Muscle of back (tissue), 11 donors: ENCODE results near the gene IFITM2. TPM values are rescaled to one million over a fixed set of nuclear protein-coding genes. Genes with fewer than 3 reads are reported as not detected.
"Not testable (repeated sequence)": the region's sequence is repeated elsewhere in the genome, so short reads cannot be mapped to it uniquely, and the experiment has no call there.

Experiments used
- DNase-seq, 3 donors: peaks; one replicate each; pipeline versions ENCODE4 v3.0.0 to v3.0.0-alpha.2; 2013
- polyA plus RNA-seq, 10 donors: library from polyadenylated mRNA; unstranded; fragments of 120-200 nt; gene quantifications; one replicate each; pipeline ENCODE4 v1.2.1, GENCODE V29; 2013; ENCODE audit not compliant: insufficient read length in 10 of 10

IFITM2 gene
- polyA plus RNA-seq, 10 donors = 53.8 to 138 (median 86.2) TPM

DNA sequence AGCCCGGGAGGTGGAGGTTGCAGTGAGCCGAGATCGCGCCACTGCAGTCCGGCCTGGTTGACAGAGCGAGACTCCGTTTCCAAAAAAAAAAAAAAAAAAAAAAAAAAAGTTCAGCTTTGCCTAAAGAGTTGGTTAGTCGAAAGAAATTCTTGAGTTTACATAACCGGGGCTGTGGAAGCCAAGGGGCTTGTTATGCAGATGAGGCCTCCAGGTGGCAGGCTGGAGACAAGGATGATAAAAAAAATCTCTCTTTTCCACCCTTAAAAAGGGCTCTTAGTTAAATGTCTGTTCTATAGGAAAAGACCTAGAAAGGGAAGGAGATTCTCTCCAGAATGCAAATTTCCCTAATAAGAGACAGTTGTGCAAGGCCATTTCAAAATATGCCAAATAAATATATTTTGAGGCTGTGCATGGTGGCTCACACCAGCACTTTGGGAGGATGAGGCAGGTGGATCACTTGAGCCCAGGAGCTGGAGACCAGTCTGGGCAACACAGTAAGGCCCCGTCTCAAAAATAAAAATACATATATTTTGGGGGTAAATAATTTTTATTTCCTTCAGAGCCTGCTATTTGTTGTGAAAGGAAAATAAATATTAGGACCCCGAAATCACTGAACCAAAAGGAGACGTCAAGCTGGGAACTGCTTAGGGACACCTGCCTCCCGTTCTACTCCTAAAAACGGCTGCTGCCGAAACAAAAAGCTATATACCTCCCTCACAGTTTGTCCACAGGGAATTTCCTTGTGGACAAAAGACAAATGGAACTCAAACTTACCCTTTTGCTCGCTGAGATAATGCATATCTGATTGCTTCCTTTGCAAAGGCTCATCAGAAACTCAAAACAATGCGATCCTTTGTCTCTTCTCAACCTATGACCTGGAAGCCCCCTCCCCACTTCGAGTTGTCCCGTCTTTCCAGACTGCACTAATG is 2.4 kb upstream of the IFITM2 start:
- DNase-seq = peak; percentile 78 to 92 (median 85)

DNA sequence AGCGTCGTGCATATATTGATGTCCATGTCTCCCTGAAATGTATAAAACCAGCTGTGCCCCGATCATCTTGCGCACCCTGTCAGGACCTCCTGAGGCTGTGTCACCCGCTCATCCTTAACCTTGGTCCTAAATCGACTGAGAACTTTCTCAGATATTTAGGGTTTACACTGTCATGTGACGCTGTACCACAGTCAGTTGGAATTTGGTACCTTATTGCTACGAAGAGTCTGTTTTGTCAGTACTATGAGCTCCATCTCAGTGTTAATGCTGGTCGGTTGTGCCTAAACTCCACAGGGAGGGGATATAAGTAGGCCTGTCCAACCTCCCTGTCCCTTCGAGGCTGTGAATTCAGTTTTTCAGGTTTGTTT is 1.8 kb upstream of the IFITM2 start:
- DNase-seq = no peak

DNA sequence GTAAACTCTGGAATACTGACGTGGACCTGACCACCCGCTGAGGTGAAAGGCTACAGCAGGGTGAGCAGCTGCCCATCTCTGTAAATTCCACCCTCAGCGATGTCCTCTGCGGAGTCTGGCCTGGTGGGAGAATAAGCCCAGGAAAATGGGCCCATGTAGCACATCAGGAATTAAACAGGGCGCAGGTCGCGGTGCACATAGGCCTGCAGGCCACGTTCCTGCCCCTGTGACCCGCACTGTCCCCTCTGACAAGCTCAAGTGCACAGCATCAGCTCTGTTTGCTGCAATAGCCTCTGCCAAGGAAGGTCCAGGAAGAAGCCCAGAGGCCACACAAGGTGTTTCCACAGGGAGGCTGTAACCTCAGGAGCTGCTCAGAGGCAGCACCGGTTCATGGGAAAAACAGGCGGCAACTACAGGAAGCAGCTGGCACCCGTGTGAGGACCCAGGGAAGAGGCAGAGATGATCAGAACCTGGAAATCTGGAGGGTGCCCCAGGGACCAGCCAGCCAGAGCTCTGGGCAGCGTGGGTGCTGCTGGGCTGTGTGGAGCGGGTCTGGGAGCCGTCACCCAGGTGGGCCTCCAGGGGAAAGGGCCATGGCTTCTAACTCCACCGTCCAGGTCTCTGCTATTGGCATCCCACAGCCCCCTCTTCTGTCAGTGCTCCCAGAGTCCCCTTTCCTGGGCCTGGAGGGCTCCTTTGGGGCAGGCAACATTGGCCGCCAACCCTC is 808 bp upstream of the IFITM2 start:
- DNase-seq = no peak

DNA sequence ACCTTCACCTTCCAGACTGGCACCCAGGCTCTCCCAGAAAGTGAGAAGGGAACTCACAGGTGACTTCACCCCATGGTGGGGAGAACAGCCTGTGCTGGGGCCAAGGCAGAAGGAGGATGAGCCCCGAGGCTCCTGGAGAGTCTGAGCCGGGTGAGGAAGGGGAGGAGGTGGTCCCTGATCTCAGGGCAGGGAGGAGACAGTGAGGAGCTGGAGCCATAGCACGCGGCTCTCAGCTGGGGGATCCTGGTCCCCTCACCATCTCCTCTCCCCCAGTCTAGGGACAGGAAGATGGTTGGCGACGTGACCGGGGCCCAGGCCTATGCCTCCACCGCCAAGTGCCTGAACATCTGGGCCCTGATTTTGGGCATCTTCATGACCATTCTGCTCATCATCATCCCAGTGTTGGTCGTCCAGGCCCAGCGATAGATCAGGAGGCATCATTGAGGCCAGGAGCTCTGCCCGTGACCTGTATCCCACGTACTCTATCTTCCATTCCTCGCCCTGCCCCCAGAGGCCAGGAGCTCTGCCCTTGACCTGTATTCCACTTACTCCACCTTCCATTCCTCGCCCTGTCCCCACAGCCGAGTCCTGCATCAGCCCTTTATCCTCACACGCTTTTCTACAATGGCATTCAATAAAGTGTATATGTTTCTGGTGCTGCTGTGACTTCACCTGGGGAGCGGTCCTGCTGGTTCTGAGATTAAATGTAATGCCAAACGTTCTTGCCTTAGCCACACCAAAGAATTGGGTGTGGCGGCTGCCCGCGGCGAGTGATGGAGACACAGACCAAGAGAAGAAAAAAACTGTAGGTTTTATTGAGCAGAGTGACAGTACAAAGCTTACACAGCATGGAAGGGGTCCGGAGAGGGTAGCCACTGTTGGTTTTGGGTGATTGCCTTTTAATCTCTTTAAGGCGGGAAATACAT is 1.4 kb downstream of the IFITM2 start:
- DNase-seq = not testable (repeated sequence)

DNA sequence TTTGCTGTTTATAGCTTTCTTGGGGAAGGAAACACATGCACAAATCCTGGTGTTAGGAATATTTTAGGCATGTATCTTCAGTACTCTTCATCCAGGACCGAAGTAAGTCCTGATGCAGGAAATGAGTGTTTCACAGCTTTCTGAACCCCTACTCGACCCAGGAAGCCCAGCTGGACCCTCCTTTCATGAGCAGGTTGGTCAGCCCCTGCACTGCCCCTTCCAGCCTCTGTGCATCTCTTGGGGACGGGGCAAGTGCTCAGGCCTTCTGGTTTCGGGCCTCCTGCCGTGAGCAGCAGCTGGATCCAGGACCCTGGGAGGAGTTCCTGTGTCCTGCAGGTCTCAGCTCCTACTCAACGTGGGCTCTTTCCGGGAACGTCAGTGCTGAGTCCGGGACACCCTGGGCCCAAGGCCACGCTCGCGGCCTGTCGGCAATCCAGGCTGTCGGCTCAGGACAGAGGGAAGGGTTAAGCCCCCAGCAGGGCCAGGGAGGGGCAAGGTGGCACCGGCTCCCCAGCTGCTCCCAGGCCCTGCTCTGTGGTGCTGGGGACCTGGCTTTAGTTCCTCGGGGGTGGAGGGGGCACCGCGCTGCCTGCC is 2.5 kb downstream of the IFITM2 start:
- not testable (repeated sequence) for DNase-seq

DNA sequence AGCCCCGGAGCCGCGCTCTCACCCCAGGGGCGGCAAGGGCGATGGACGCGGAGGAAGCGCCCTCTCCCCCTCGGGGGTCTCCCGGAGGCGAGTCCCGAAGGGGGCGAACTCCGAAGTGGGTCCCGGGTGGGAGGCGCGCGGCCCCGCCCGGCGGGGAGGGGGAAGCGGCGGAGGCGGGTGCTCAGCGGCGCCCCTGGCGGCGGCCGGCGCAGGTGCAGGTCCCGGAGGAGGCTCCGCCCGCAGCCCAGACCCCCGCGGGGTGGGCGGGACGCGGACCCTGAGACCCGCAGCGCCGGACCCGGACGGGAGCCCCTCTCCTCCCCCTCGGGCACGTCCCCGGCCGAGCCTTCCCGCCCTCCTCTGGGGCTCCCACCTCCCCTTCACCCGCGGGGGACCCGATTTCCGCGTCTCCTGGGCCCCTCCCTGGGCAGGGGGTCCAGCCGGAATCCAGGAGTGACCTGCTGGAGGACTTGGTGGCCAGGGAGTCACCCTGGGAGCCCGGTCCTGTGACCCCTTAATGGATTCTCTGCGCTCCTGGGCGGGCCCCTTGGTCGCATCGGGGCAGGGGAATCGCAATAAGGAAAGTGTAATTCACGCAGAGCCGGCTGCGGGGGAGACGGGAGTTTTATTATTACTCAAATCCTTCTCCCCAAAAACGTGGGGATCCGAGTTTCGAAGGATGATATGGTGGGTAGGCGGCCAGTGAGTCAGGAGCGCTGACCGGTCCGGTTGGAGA is 3.6 kb downstream of the IFITM2 start:
- DNase-seq = not testable (repeated sequence)

DNA sequence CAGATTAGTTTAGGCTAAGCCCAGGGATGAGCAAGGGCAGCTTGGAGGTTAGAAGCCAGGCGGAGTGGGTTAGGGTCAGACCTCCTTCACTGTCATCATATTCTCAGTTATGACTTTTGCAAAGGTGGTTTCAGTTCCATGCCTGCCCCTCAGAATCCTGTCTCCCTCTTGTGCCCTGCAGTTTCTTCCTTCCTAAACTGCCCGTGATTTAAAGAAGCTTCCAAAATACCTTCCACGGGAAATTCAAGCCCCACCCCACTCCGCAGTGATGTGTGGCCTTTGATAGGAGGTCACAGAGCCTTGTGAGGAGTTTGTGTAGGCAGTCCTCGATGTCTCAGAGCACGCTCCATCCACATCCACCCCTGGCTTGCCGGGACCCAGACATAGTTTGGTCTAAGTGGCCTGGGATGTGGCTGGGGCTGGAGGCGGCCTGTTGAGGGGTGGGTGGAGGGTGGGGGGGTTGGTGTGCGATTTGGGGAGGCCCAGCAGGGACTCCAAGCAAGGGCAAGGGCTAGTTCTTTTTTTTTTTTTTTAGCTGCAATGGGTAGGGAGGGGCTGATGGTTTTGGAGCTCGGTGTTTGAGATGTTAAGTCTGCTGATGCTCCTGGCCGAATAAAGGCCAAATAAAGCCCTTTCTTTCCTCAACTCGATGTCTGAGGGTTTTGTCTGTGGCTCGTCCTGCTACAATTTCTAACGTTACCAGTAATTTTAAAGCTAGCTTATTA is 4.6 kb downstream of the IFITM2 start:
- DNase-seq = no peak

DNA sequence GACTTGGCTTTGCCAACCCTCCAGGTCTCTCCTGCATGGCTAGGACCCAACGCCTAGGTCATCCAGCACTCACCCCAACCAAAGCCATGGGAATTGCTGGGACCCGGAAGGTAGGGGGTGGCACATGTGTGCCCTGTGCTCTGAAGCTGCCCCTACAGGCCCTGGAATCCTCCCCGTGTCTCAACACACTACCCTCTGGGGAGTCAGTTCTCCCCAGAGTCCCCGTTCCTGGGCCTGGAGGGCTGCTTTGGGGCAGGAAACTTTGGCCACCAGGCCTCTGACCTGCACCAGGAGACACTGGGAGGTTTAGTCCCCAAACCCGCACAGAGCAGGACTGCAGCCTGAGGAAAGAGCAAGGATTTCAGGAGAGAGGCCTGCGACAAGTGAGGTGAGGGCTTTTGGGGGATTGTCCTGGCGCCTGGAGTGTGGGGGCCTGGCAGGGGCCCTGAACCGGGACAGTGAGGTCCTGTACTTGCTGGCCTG is 5.7 kb downstream of the IFITM2 start:
- DNase-seq = no peak

DNA sequence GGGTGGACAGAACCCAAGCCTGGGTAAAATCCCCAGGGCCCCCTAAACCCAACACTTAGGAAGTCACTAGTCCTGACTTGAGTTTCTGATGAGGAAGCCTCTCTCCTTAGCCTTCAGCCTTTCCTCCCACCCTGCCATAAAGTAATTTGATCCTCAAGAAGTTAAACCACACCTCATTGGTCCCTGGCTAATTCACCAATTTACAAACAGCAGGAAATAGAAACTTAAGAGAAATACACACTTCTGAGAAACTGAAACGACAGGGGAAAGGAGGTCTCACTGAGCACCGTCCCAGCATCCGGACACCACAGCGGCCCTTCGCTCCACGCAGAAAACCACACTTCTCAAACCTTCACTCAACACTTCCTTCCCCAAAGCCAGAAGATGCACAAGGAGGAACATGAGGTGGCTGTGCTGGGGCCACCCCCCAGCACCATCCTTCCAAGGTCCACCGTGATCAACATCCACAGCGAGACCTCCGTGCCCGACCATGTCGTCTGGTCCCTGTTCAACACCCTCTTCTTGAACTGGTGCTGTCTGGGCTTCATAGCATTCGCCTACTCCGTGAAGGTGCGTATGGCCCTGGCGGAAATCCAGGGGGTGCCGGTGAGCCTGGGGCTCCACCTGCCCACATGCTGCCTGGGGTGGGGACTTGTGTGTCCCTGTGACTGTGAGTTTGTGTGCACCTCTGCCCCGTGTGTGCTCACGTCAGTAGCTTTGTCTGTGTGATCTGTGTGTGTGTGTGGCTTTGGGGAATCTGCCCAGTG is 6.4 kb downstream of the IFITM2 start, which contains the start of gene IFITM1:
Gene IFITM1, plus strand, starts transcription at position 254 of the 767 bp plus-strand sequence. Its CDS starts 131 bp downstream, at position 385.
- DNase-seq = peak; percentile 63 to 80 (median 63)

DNA sequence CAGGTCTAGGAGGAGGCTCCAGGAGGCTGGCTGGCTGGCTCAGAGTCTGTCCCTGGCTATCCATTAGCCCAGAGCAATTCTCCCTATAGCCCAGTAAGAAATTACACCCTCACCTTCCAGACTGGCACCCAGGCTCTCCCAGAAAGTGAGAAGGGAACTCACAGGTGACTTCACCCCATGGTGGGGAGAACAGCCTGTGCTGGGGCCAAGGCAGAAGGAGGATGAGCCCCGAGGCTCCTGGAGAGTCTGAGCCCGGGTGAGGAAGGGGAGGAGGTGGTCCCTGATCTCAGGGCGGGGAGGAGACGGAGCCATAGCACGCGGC is 6.9 kb downstream of the IFITM2 start:
- DNase-seq = not testable (repeated sequence)

DNA sequence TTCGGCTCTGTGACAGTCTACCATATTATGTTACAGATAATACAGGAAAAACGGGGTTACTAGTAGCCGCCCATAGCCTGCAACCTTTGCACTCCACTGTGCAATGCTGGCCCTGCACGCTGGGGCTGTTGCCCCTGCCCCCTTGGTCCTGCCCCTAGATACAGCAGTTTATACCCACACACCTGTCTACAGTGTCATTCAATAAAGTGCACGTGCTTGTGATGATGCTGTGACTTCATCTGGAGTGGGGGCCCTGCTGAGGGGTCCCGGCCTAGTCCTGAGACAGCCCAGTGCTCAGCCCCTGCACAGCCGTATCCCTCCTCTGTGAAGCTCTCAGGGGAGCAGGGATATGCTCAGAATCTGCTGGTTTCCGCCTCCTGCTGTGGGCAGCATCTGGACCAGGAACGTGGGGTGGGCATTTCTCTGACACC is 7.5 kb downstream of the IFITM2 start:
- DNase-seq = no peak

DNA sequence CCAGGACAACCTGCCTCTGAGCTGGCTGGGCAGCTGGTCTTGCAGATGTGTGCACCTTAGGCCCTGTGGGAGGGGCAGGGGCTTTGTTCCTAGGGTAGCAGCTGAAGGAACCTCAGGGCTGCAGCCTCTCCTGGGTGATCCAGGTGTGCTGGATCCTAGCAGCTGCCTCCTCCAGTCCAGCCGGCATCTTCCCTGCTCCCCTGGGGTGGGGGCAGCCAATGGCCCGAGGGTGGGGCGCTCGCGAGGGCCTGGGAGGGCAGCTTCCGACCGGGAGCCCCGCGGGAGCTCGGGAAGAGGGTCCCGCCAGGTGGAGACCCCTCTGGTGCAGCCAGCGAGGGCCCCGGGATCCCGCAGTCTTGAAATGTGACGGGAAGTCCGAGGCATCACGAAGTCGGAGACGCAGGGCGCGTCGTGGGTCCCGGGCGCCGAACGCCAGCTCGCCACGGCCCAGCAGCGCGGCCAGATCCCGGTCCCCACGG is 7.9 kb downstream of the IFITM2 start:
- no peak for DNase-seq

DNA sequence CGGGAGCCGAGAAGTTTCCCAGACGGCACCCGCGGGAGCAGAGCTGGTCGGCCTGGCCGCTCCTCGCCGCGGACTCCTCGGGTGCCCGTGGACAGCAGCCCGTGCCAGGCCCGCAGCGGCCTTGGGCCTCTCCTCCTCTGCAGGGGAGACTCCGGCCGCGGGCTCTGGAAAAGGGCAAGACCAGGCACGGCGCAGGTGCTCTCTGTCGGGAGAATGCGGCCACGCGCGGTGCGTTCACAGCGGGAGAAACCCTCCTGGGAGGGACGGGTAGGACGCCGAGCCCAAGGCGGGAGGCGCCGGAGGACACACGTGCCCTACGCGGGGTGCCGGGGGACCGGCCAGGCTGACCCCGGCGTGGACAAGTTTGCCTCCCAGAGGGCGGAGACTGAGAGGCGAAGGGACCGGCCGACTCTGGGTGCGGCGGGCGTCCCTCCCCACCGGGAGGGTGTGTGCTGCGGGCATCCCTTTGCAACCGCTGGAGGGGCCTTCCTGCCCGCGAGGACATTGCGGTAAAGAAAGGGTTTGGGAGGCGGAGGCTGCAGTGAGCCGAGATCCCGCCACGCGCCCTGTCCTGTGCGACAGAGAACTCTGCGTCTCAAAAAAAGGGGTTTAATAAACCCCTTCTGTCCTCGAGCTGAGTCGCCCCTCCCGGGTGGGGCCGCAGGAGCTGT is 8.6 kb downstream of the IFITM2 start:
- DNase-seq = no peak

DNA sequence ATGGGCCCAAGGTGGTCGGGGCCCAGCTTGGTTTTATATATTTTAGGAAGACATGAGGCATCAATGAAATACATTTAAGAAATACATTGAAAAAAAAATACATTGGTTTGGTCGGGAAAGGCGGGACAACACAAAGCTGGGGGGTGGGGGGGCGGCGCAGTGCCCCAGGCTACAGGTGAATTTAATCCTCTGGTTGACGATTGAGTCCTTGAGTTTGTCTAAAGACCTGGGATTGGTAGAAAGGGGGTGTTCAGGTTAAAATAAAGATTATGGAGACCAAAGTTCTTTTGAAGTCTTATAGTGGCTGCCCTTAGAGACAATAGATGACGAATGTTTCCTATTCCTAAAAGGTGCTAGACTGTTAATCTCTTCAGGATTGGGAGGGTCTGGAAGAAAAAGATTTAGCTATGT is 9.3 kb downstream of the IFITM2 start:
- DNase-seq = no peak

DNA sequence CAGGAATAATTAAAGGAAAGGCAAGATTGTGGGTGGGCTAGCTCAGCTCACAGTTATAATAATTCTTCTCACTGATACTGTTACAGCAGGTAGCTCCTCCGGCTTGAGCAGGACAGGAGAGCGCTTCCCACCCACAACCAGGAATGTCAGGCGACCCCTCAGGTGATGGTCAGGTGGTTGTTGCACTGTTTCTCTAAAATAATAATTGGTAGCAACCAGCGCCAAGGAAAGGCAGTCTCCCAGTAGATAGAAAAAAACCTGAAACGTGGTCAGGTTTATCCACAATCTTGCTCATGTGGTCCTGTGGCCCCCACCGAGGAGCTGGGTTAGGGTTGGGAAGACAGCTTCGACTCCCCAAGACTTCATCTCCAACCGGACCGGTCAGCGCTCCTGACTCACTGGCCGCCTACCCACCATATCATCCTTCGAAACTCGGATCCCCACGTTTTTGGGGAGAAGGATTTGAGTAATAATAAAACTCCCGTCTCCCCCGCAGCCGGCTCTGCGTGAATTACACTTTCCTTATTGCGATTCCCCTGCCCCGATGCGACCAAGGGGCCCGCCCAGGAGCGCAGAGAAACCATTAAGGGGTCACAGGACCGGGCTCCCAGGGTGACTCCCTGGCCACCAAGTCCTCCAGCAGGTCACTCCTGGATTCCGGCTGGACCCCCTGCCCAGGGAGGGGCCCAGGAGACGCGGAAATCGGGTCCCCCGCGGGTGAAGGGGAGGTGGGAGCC is 10.2 kb downstream of the IFITM2 start:
- DNase-seq = not testable (repeated sequence)

DNA sequence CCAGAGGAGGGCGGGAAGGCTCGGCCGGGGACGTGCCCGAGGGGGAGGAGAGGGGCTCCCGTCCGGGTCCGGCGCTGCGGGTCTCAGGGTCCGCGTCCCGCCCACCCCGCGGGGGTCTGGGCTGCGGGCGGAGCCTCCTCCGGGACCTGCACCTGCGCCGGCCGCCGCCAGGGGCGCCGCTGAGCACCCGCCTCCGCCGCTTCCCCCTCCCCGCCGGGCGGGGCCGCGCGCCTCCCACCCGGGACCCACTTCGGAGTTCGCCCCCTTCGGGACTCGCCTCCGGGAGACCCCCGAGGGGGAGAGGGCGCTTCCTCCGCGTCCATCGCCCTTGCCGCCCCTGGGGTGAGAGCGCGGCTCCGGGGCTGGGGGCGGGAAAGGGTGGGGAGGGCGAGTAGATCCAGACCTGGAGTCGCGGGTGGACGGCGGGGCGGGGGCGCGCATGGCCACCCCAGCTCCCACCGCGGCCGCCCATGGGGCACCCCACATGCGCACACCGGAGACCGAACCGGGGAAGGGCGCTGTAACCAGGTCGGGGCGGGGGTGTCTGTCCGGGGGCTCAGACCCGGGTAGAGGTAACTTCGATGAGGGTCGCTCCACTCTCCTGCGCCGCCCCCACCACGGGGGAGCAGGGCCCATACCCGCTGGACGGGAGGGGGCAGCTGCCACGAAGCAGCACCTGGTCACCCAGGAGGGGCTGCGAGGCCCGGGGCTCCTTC is 10.9 kb downstream of the IFITM2 start:
- DNase-seq = not testable (repeated sequence)
